GM23248 (cell line): Measurements from ENCODE around the gene ANKS1B. TPM values are rescaled to one million over a fixed set of nuclear protein-coding genes. Genes with fewer than 3 reads are reported as not detected.
"Not testable (repeated sequence)": the region's sequence is repeated elsewhere in the genome, so short reads cannot be mapped to it uniquely, and the experiment has no call there.

ENCODE experiments used
- DNase-seq: peaks from one replicate; pipeline ENCODE4 v3.0.0-alpha.2; 2015
- H2AFZ ChIP-seq: fragments of 200-600 bp; sonication (generic); 2 replicates; pipeline ENCODE4 v1.6.1; 2016; ENCODE audit warnings: antibody characterized with exemption
- H3F3A ChIP-seq: fragments of 200-600 bp; sonication (generic); 2 replicates; pipeline ENCODE4 v1.6.1; 2016; ENCODE audit warnings: mild to moderate bottlenecking, antibody characterized with exemption, mixed run types; ENCODE audit not compliant: insufficient read depth
- H3K27ac ChIP-seq: fragments of 200-600 bp; sonication (generic); 2 replicates; pipeline ENCODE4 v1.5.1; 2016; ENCODE audit warnings: mild to moderate bottlenecking
- H3K27me3 ChIP-seq: fragments of 200-600 bp; sonication (generic); replicated peaks from 2 replicates; pipeline ENCODE4 v1.6.1; 2016; ENCODE audit warnings: mild to moderate bottlenecking; ENCODE audit not compliant: insufficient read depth
- H3K36me3 ChIP-seq: fragments of 200-600 bp; sonication (generic); 2 replicates; pipeline ENCODE4 v1.6.1; 2016; ENCODE audit warnings: low read depth, mild to moderate bottlenecking
- H3K4me1 ChIP-seq: fragments of 200-600 bp; sonication (generic); 2 replicates; pipeline ENCODE4 v1.6.1; 2016; ENCODE audit warnings: mild to moderate bottlenecking; ENCODE audit not compliant: insufficient read depth
- H3K4me2 ChIP-seq: fragments of 200-600 bp; sonication (generic); one replicate; pipeline ENCODE4 v1.6.1; 2016; ENCODE audit warnings: mild to moderate bottlenecking; ENCODE audit not compliant: unreplicated experiment
- H3K4me3 ChIP-seq: fragments of 200-600 bp; sonication (generic); 2 replicates; pipeline ENCODE4 v1.5.1; 2016; ENCODE audit warnings: mild to moderate bottlenecking
- H3K79me2 ChIP-seq: fragments of 200-600 bp; sonication (generic); 2 replicates; pipeline ENCODE4 v1.6.1; 2016; ENCODE audit warnings: mild to moderate bottlenecking; ENCODE audit not compliant: insufficient read depth
- H3K9ac ChIP-seq: fragments of 200-600 bp; sonication (generic); 2 replicates; pipeline ENCODE4 v1.6.1; 2016; ENCODE audit warnings: mild to moderate bottlenecking
- H3K9me2 ChIP-seq: fragments of 200-600 bp; sonication (generic); 2 replicates; pipeline ENCODE4 v1.6.1; 2016; ENCODE audit warnings: mixed run types, mild to moderate bottlenecking, moderate library complexity; ENCODE audit not compliant: insufficient read depth
- H3K9me3 ChIP-seq: fragments of 200-600 bp; sonication (generic); one replicate; pipeline ENCODE4 v1.6.1; 2017; ENCODE audit warnings: low read depth
- H4K20me1 ChIP-seq: fragments of 200-600 bp; sonication (generic); 2 replicates; pipeline ENCODE4 v1.6.0; 2016; ENCODE audit not compliant: insufficient read depth
- EZH2 ChIP-seq: fragments of 200-600 bp; sonication (generic); IDR thresholded peaks from 2 replicates; pipeline ENCODE4 v1.6.1; 2018; ENCODE audit warnings: antibody characterized with exemption, mild to moderate bottlenecking; ENCODE audit not compliant: insufficient read depth, poor library complexity, severe bottlenecking
- EZH2phosphoT487 ChIP-seq: fragments of 200-600 bp; sonication (generic); IDR thresholded peaks from 2 replicates; pipeline ENCODE4 v1.6.1; 2018; ENCODE audit warnings: antibody characterized with exemption, moderate library complexity, mild to moderate bottlenecking, low read depth; ENCODE audit not compliant: insufficient read depth
- WGBS, 2 experiments: methylation state at CpG; one replicate each; pipeline ENCODE4 v1.1.6; 2015 to 2017; ENCODE audit warnings: low lambda C conversion rate in 2 of 2, low coverage in 1 of 2; ENCODE audit errors: missing lambda C conversion rate in 2 of 2; 5-methylcytosine and 5-hydroxymethylcytosine counted together
- in situ Hi-C: fragments of 300-500 bp; cut with MboI; formaldehyde crosslinking; loops from 2 replicates; pipeline ENCODE4 v1.15.0; 2020
- polyA plus RNA-seq: library from polyadenylated mRNA; unstranded; fragments of >200 nt; fragmentation: Nextera tagmentation; extraction: Ambion mirVana; gene quantifications from 2 replicates; pipeline ENCODE4 v1.2.1, GENCODE V29; 2016
- total RNA-seq: library from RNA; depleted of rRNA; stranded (reverse); fragments of >200 nt; shearing (Covaris generic); gene quantifications from 2 replicates; pipeline ENCODE4 v1.2.3, GENCODE V29; 2014

ANKS1B gene
- total and polyA plus RNA-seq, 2 experiments from 2014 or later = not detected

- Histone ChIP-seq H3K9ac (no peak overlapping the region), H3K36me3 (no peaks in the 10 kb centered on the region), H2AFZ (no peak overlapping the region), H3K4me3 (no peak overlapping the region), H3K4me2 (no peak overlapping the region), H3F3A (no peaks in the 10 kb centered on the region), H3K9me2 (no peaks in the 10 kb centered on the region), H3K79me2 (no peaks in the 10 kb centered on the region), H4K20me1 (no peaks in the 10 kb centered on the region), H3K27me3 (no peaks in the 10 kb centered on the region), H3K27ac (no peak overlapping the region), H3K9me3 (no peaks in the 10 kb centered on the region), H3K4me1 (no peaks in the 10 kb centered on the region)
- in situ Hi-C loops = no loop called here
- no peak for DNase-seq
- 45 to 48% methylated on average over 5 of the region's 5 CpGs for whole genome bisulfite sequencing, 2 experiments
- no peak for TF ChIP-seq EZH2
- no peak for TF ChIP-seq EZH2phosphoT487
Observed at GRCh38 chr12:99600388-99600787, 384.3 kb downstream of the ANKS1B start.

- H3F3A ChIP-seq = no peaks in the 10 kb centered on the region
- no peak overlapping the region for H3K27ac ChIP-seq
- H3K4me2 ChIP-seq = no peak overlapping the region
- no peak overlapping the region for H3K9ac ChIP-seq
- 52 to 65% methylated on average over 2 of the region's 2 CpGs for WGBS, 2 experiments
- no peaks in the 10 kb centered on the region for H3K9me3 ChIP-seq
- H3K4me1 ChIP-seq = no peaks in the 10 kb centered on the region
- H3K79me2 ChIP-seq = no peaks in the 10 kb centered on the region
- no peak for DNase-seq
- H3K36me3 ChIP-seq = no peaks in the 10 kb centered on the region
- H2AFZ ChIP-seq = no peak overlapping the region
- no peak for TF ChIP-seq EZH2phosphoT487
- TF ChIP-seq EZH2 = no peak
- H3K4me3 ChIP-seq = no peak overlapping the region
- no peaks in the 10 kb centered on the region for H4K20me1 ChIP-seq
- H3K27me3 ChIP-seq = no peaks in the 10 kb centered on the region
- in situ Hi-C loops = no loop called here
- no peaks in the 10 kb centered on the region for H3K9me2 ChIP-seq
Observed at GRCh38 chr12:99598785-99599184, 386.0 kb downstream of the ANKS1B start.

GRCh38 chr12:99596762-99597161 is 388.0 kb downstream of the ANKS1B start:
- Histone ChIP-seq H3K36me3 (no peaks in the 10 kb centered on the region), H3K27ac (no peak overlapping the region), H3K9me3 (no peaks in the 10 kb centered on the region), H3K4me1 (no peaks in the 10 kb centered on the region), H2AFZ (no peak overlapping the region), H3K27me3 (no peaks in the 10 kb centered on the region), H3F3A (no peaks in the 10 kb centered on the region), H3K9ac (no peak overlapping the region), H3K4me3 (no peak overlapping the region), H3K4me2 (no peak overlapping the region), H4K20me1 (no peaks in the 10 kb centered on the region), H3K9me2 (no peaks in the 10 kb centered on the region), H3K79me2 (no peaks in the 10 kb centered on the region)
- in situ Hi-C loops = no loop called here
- WGBS, 2 experiments = 42 to 50% methylated on average over 2 of the region's 2 CpGs
- TF ChIP-seq EZH2phosphoT487 (no peak), EZH2 (no peak)
- DNase-seq = no peak

- H3K4me3 ChIP-seq, in situ Hi-C loops, H3K9me3 ChIP-seq, H3K4me2 ChIP-seq, H3F3A ChIP-seq, H2AFZ ChIP-seq, H3K27ac ChIP-seq, H3K9me2 ChIP-seq, H3K36me3 ChIP-seq, DNase-seq, H4K20me1 ChIP-seq, H3K4me1 ChIP-seq, H3K27me3 ChIP-seq, H3K79me2 ChIP-seq, H3K9ac ChIP-seq: not testable (repeated sequence)
- WGBS, 2 experiments = 19 to 28% methylated on average over 1 of the region's 1 CpG
Observed at GRCh38 chr12:99577125-99577524, 407.6 kb downstream of the ANKS1B start.

- TF ChIP-seq EZH2phosphoT487 (no peak), EZH2 (no peak)
- DNase-seq = no peak
- WGBS, 2 experiments = 21 to 26% methylated on average over 2 of the region's 2 CpGs
- no peak overlapping the region for H2AFZ ChIP-seq
- in situ Hi-C loops = no loop called here
- H3K9ac ChIP-seq = no peak overlapping the region
- no peaks in the 10 kb centered on the region for H3F3A ChIP-seq
- H3K27me3 ChIP-seq = no peaks in the 10 kb centered on the region
- no peaks in the 10 kb centered on the region for H3K79me2 ChIP-seq
- no peaks in the 10 kb centered on the region for H3K36me3 ChIP-seq
- H3K4me2 ChIP-seq = no peak overlapping the region
- H3K9me3 ChIP-seq = no peaks in the 10 kb centered on the region
- no peak overlapping the region for H3K27ac ChIP-seq
- H3K9me2 ChIP-seq = no peaks in the 10 kb centered on the region
- H3K4me3 ChIP-seq = no peak overlapping the region
- no peaks in the 10 kb centered on the region for H3K4me1 ChIP-seq
- no peaks in the 10 kb centered on the region for H4K20me1 ChIP-seq
Observed at GRCh38 chr12:99573980-99574379, 410.8 kb downstream of the ANKS1B start.
